HEK293 (cell line): ENCODE data around the gene SLC22A8.

Experiments
- CTCF ChIA-PET: fragments of 350-600 bp; formaldehyde crosslinking; extraction: SDS; loops from one replicate; lab custom pipeline; 2021; ENCODE audit warnings: antibody characterized with exemption; lab: Yijun Ruan, JAX
- POLR2A ChIA-PET: fragments of 300-600 bp; formaldehyde crosslinking; extraction: SDS; loops from one replicate; lab custom pipeline; 2020; ENCODE audit warnings: antibody characterized with exemption, inconsistent platforms; lab: Yijun Ruan, JAX
- H3K27ac ChIP-seq: fragments of 200-500 bp; sonication (Bioruptor generic); 2 replicates; pipeline ENCODE4 v1.5.1; 2014; ENCODE audit warnings: low read depth, low read length, control low read depth, inconsistent platforms; ENCODE audit errors: extremely low read depth
- H3K36me3 ChIP-seq, 2 experiments: fragments of 200-500 bp in 1 of 2; sonication (Bioruptor generic) in 1 of 2; 1 replicate in 1 of 2; 2 replicates in 1 of 2; pipeline ENCODE4 v1.5.1; 2014 to 2017; ENCODE audit warnings: inconsistent platforms in 2 of 2, low read length in 2 of 2; ENCODE audit not compliant: control insufficient read depth in 2 of 2, insufficient read depth in 1 of 2
- H3K4me1 ChIP-seq: fragments of 200-500 bp; sonication (Bioruptor generic); 2 replicates; pipeline ENCODE4 v1.5.1; 2014; ENCODE audit warnings: mild to moderate bottlenecking, low read length, inconsistent platforms; ENCODE audit not compliant: control insufficient read depth, insufficient read depth
- H3K4me3 ChIP-seq: 2 replicates; pipeline ENCODE4 v1.5.1; 2011; ENCODE audit warnings: low read depth, mild to moderate bottlenecking, control low read depth, low read length, moderate library complexity
- H3K9me3 ChIP-seq: fragments of 200-500 bp; sonication (Bioruptor generic); 2 replicates; pipeline ENCODE4 v1.5.1; 2014; ENCODE audit warnings: low read depth, low read length, inconsistent platforms; ENCODE audit not compliant: control insufficient read depth, insufficient read depth
- KLF10 ChIP-seq: fragments of 450-650 bp; IDR thresholded peaks from 2 replicates; pipeline ENCODE4 v1.5.1; 2018; ENCODE audit warnings: missing biosample characterization, mild to moderate bottlenecking, missing genetic modification characterization
- KLF7 ChIP-seq: fragments of 450-650 bp; formaldehyde crosslinking; IDR thresholded peaks from 2 replicates; pipeline ENCODE4 v1.5.1; 2016; ENCODE audit warnings: missing biosample characterization, missing genetic modification characterization, borderline replicate concordance
- ZBTB21 ChIP-seq: fragments of 450-650 bp; formaldehyde crosslinking; IDR thresholded peaks from 2 replicates; pipeline ENCODE4 v1.5.1; 2017; ENCODE audit warnings: missing biosample characterization, missing genetic modification characterization
- ZNF157 ChIP-seq: fragments of 450-650 bp; formaldehyde crosslinking; IDR thresholded peaks from 2 replicates; pipeline ENCODE4 v1.5.1; 2016; ENCODE audit warnings: missing biosample characterization, missing genetic modification characterization
- ZNF16 ChIP-seq: fragments of 450-650 bp; formaldehyde crosslinking; IDR thresholded peaks from 2 replicates; pipeline ENCODE4 v1.5.1; 2016; ENCODE audit warnings: low read depth, missing biosample characterization, missing genetic modification characterization
- ZNF202 ChIP-seq: fragments of 450-650 bp; formaldehyde crosslinking; IDR thresholded peaks from 2 replicates; pipeline ENCODE4 v1.5.1; 2016; ENCODE audit warnings: missing biosample characterization, missing genetic modification characterization, borderline replicate concordance
- ZNF391 ChIP-seq: fragments of 450-650 bp; formaldehyde crosslinking; IDR thresholded peaks from 2 replicates; pipeline ENCODE4 v1.5.1; 2016; ENCODE audit warnings: low read depth, missing biosample characterization, missing genetic modification characterization, borderline replicate concordance
- ZNF48 ChIP-seq: fragments of 450-650 bp; formaldehyde crosslinking; IDR thresholded peaks from 2 replicates; pipeline ENCODE4 v1.5.1; 2016; ENCODE audit warnings: missing biosample characterization, missing genetic modification characterization
- ZNF560 ChIP-seq: fragments of 450-650 bp; formaldehyde crosslinking; IDR thresholded peaks from 2 replicates; pipeline ENCODE4 v1.5.1; 2017; ENCODE audit warnings: missing biosample characterization, missing genetic modification characterization, borderline replicate concordance
- ZSCAN16 ChIP-seq: fragments of 450-650 bp; formaldehyde crosslinking; IDR thresholded peaks from 2 replicates; pipeline ENCODE4 v1.5.1; 2016; ENCODE audit warnings: missing biosample characterization, missing genetic modification characterization
- ZSCAN30 ChIP-seq: fragments of 450-650 bp; IDR thresholded peaks from 2 replicates; pipeline ENCODE4 v1.5.1; 2018; ENCODE audit warnings: missing biosample characterization, mild to moderate bottlenecking, missing genetic modification characterization, moderate library complexity
- TF ChIP-seq, protein P1 (sequence below): fragments of 450-650 bp; formaldehyde crosslinking; IDR thresholded peaks from 2 replicates; pipeline ENCODE4 v1.5.1; 2016; ENCODE audit warnings: missing biosample characterization, missing genetic modification characterization
- TF ChIP-seq, protein P2 (sequence below): fragments of 450-650 bp; formaldehyde crosslinking; IDR thresholded peaks from 2 replicates; pipeline ENCODE4 v1.5.1; 2017; ENCODE audit warnings: missing biosample characterization, missing genetic modification characterization
- TF ChIP-seq, protein P3 (sequence below): fragments of 450-650 bp; formaldehyde crosslinking; IDR thresholded peaks from 2 replicates; pipeline ENCODE4 v1.5.1; 2016; ENCODE audit warnings: missing biosample characterization, missing genetic modification characterization
- TF ChIP-seq, protein P4 (sequence below): fragments of 450-650 bp; formaldehyde crosslinking; IDR thresholded peaks from 2 replicates; pipeline ENCODE4 v1.5.0; 2017; ENCODE audit warnings: missing biosample characterization, missing genetic modification characterization, borderline replicate concordance

Gene SLC22A8

DNA sequence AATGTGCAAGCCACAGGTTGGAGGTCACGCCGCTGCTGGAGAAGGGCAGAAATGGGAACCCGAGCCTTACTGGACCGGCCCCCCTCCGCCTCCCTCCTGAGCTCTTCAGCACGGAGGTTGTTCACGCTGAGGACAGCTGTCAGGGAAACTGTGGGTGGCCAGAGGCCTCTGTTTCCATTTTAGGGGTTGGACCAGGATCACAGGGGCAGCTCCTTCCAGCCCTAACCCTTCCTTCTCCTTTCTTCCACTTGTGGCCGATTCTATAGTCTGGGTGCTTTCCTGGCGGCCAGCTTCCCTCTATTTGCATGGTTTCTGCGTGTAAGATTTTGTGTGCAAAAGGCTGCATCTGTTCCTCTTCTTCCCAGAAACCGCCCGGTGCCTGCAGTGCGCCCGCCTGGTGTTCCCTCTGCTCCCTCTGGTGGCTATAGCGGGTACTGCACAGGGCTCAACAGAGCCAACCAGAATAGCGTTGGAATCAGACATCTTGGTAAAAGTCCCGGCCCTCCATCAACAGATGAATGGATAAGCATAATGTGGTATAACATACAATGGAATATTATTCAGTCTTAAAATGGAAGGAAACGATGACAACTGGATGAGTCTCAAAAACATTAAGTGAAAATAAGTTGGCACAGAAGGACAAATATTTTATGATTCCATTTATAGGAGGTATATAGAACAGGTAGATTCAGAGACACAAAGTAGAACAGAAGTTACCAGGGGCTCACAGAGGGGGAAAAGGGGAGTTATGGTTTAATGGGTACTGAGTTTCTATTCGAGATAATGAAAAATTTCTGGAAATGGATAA, 8.4 kb upstream of the SLC22A8 start (continued):
- TF ChIP-seq, protein P1, sequence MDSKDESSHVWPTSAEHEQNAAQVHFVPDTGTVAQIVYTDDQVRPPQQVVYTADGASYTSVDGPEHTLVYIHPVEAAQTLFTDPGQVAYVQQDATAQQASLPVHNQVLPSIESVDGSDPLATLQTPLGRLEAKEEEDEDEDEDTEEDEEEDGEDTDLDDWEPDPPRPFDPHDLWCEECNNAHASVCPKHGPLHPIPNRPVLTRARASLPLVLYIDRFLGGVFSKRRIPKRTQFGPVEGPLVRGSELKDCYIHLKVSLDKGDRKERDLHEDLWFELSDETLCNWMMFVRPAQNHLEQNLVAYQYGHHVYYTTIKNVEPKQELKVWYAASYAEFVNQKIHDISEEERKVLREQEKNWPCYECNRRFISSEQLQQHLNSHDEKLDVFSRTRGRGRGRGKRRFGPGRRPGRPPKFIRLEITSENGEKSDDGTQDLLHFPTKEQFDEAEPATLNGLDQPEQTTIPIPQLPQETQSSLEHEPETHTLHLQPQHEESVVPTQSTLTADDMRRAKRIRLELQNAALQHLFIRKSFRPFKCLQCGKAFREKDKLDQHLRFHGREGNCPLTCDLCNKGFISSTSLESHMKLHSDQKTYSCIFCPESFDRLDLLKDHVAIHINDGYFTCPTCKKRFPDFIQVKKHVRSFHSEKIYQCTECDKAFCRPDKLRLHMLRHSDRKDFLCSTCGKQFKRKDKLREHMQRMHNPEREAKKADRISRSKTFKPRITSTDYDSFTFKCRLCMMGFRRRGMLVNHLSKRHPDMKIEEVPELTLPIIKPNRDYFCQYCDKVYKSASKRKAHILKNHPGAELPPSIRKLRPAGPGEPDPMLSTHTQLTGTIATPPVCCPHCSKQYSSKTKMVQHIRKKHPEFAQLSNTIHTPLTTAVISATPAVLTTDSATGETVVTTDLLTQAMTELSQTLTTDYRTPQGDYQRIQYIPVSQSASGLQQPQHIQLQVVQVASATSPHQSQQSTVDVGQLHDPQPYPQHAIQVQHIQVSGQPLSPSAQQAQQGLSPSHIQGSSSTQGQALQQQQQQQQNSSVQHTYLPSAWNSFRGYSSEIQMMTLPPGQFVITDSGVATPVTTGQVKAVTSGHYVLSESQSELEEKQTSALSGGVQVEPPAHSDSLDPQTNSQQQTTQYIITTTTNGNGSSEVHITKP (tag by site-specific recombination) = peak; percentile 74
- TF ChIP-seq ZNF560 (tag by site-specific recombination) (no peak), ZSCAN16 (tag by site-specific recombination) (no peak)

DNA sequence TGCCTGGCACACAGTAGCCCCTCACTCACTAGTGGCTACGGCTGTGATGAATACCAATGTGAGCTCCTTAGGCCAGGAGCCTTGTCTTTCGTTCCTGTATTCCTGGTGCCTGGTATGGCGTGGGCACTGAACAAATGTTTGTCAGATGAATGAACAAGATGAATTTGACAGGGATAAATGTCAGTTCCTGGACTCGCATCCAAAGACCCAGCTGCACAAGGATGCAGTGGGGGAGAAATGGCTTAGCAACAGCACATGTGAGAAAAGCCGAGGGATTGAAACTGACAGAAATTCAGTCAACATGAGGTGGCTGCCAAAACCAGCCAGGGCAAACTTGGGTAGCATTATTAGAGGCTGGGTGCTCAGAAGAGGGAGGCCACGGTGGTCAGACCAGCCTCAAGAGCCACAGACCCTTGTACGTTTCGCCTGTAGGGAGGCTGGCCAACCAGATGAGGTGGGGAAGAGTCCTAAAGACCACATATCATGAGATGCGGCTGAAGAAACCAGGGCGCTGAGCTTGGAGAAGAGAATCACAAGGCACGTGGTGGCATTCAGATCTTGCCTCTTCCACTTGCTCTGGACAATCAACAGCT, 7.7 kb upstream of the SLC22A8 start:
- TF ChIP-seq ZNF391 (tag by site-specific recombination) (no peak), ZNF202 (no peak), ZSCAN30 (tag by site-specific recombination) (no peak), ZNF157 (tag by site-specific recombination) (no peak), ZNF16 (tag by site-specific recombination) (no peak), KLF10 (tag by site-specific recombination) (no peak), KLF7 (tag by site-specific recombination) (no peak), ZBTB21 (no peak), ZNF48 (tag by site-specific recombination) (no peak)
- TF ChIP-seq, protein P2, sequence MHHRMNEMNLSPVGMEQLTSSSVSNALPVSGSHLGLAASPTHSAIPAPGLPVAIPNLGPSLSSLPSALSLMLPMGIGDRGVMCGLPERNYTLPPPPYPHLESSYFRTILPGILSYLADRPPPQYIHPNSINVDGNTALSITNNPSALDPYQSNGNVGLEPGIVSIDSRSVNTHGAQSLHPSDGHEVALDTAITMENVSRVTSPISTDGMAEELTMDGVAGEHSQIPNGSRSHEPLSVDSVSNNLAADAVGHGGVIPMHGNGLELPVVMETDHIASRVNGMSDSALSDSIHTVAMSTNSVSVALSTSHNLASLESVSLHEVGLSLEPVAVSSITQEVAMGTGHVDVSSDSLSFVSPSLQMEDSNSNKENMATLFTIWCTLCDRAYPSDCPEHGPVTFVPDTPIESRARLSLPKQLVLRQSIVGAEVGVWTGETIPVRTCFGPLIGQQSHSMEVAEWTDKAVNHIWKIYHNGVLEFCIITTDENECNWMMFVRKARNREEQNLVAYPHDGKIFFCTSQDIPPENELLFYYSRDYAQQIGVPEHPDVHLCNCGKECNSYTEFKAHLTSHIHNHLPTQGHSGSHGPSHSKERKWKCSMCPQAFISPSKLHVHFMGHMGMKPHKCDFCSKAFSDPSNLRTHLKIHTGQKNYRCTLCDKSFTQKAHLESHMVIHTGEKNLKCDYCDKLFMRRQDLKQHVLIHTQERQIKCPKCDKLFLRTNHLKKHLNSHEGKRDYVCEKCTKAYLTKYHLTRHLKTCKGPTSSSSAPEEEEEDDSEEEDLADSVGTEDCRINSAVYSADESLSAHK = no peak
- TF ChIP-seq, protein P3, sequence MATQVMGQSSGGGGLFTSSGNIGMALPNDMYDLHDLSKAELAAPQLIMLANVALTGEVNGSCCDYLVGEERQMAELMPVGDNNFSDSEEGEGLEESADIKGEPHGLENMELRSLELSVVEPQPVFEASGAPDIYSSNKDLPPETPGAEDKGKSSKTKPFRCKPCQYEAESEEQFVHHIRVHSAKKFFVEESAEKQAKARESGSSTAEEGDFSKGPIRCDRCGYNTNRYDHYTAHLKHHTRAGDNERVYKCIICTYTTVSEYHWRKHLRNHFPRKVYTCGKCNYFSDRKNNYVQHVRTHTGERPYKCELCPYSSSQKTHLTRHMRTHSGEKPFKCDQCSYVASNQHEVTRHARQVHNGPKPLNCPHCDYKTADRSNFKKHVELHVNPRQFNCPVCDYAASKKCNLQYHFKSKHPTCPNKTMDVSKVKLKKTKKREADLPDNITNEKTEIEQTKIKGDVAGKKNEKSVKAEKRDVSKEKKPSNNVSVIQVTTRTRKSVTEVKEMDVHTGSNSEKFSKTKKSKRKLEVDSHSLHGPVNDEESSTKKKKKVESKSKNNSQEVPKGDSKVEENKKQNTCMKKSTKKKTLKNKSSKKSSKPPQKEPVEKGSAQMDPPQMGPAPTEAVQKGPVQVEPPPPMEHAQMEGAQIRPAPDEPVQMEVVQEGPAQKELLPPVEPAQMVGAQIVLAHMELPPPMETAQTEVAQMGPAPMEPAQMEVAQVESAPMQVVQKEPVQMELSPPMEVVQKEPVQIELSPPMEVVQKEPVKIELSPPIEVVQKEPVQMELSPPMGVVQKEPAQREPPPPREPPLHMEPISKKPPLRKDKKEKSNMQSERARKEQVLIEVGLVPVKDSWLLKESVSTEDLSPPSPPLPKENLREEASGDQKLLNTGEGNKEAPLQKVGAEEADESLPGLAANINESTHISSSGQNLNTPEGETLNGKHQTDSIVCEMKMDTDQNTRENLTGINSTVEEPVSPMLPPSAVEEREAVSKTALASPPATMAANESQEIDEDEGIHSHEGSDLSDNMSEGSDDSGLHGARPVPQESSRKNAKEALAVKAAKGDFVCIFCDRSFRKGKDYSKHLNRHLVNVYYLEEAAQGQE = no peak
- TF ChIP-seq, protein P4, sequence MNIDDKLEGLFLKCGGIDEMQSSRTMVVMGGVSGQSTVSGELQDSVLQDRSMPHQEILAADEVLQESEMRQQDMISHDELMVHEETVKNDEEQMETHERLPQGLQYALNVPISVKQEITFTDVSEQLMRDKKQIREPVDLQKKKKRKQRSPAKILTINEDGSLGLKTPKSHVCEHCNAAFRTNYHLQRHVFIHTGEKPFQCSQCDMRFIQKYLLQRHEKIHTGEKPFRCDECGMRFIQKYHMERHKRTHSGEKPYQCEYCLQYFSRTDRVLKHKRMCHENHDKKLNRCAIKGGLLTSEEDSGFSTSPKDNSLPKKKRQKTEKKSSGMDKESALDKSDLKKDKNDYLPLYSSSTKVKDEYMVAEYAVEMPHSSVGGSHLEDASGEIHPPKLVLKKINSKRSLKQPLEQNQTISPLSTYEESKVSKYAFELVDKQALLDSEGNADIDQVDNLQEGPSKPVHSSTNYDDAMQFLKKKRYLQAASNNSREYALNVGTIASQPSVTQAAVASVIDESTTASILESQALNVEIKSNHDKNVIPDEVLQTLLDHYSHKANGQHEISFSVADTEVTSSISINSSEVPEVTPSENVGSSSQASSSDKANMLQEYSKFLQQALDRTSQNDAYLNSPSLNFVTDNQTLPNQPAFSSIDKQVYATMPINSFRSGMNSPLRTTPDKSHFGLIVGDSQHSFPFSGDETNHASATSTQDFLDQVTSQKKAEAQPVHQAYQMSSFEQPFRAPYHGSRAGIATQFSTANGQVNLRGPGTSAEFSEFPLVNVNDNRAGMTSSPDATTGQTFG (tag by site-specific recombination) = no peak

More for the DNA sequence above, 7.7 kb upstream of the SLC22A8 start:
- H3K36me3 ChIP-seq = no peaks in the 10 kb centered on the region
- no peak overlapping the region for H3K4me3 ChIP-seq
- POLR2A ChIA-PET = interaction anchor here (0.6 to 0.7 kb wide), 3 partner anchors 48 to 174 kb away, joined by 3 to 5 read pairs (median 3); no protein-coding TSS in a partner anchor
- no peaks in the 10 kb centered on the region; the same call in 1 of the 2 replicates for H3K4me1 ChIP-seq
- no peaks in the 10 kb centered on the region for H3K9me3 ChIP-seq
- CTCF ChIA-PET = interaction anchor here (0.6 to 8.6 kb wide), 43 partner anchors 10 to 650 kb away, joined by 3 to 450 read pairs (median 4); no protein-coding TSS in a partner anchor
- H3K27ac ChIP-seq = no peak overlapping the region
